DOHH2 (cell line): ENCODE data around the gene LIM2.

Experiments
- H3F3A ChIP-seq: fragments of 200-600 bp; sonication (generic), shearing (Covaris generic); 2 replicates; pipeline ENCODE4 v1.6.0; 2016; ENCODE audit warnings: antibody characterized with exemption, mild to moderate bottlenecking; ENCODE audit not compliant: control insufficient read depth, insufficient read depth
- H3K27ac ChIP-seq: fragments of 200-600 bp; sonication (generic); 2 replicates; pipeline ENCODE4 v1.5.1; 2014; ENCODE audit warnings: low read depth, mild to moderate bottlenecking, low read length, moderate library complexity
- H3K27me3 ChIP-seq: fragments of 200-600 bp; sonication (generic); 2 replicates; pipeline ENCODE4 v1.6.1; 2014; ENCODE audit warnings: mild to moderate bottlenecking, low read length, mixed read lengths; ENCODE audit not compliant: control insufficient read depth
- H3K36me3 ChIP-seq: fragments of 200-600 bp; sonication (generic); 2 replicates; pipeline ENCODE4 v1.6.1; 2014; ENCODE audit warnings: mild to moderate bottlenecking, low read length, moderate library complexity, mixed read lengths; ENCODE audit not compliant: control insufficient read depth
- H3K4me1 ChIP-seq: fragments of 200-600 bp; sonication (generic); 2 replicates; pipeline ENCODE4 v1.6.1; 2014; ENCODE audit warnings: mild to moderate bottlenecking, low read length, mixed read lengths; ENCODE audit not compliant: control insufficient read depth
- H3K4me2 ChIP-seq: fragments of 200-600 bp; sonication (generic); 2 replicates; pipeline ENCODE4 v1.6.0; 2014; ENCODE audit warnings: mild to moderate bottlenecking, low read length, moderate library complexity
- H3K4me3 ChIP-seq: fragments of 200-600 bp; sonication (generic); 2 replicates; pipeline ENCODE4 v1.5.1; 2014; ENCODE audit warnings: mild to moderate bottlenecking, low read length, mixed read lengths
- H3K79me2 ChIP-seq: fragments of 200-600 bp; sonication (generic); 2 replicates; pipeline ENCODE4 v1.6.1; 2014; ENCODE audit warnings: mild to moderate bottlenecking, low read length, mixed read lengths; ENCODE audit not compliant: control insufficient read depth
- H3K9me2 ChIP-seq: fragments of 200-600 bp; sonication (generic); replicated peaks from 2 replicates; pipeline ENCODE4 v1.6.1; 2014; ENCODE audit warnings: mild to moderate bottlenecking, low read length, mixed read lengths; ENCODE audit not compliant: control insufficient read depth
- H3K9me3 ChIP-seq: fragments of 200-600 bp; sonication (generic); 2 replicates; pipeline ENCODE4 v1.6.1; 2014; ENCODE audit warnings: antibody characterized with exemption, low read length, mixed read lengths; ENCODE audit not compliant: control insufficient read depth, insufficient read depth
- H4K20me1 ChIP-seq: fragments of 200-600 bp; sonication (generic); 2 replicates; pipeline ENCODE4 v1.6.0; 2014; ENCODE audit warnings: low read depth, mild to moderate bottlenecking, antibody characterized with exemption, low read length, moderate library complexity; ENCODE audit not compliant: control insufficient read depth, insufficient read depth
- CTCF ChIP-seq: fragments of 200-600 bp; sonication (generic); IDR thresholded peaks from one replicate; pipeline ENCODE4 v1.5.1; 2014; ENCODE audit warnings: antibody characterized with exemption, mild to moderate bottlenecking, low read depth, low read length; ENCODE audit not compliant: poor library complexity, severe bottlenecking
- EZH2phosphoT487 ChIP-seq: fragments of 200-600 bp; sonication (generic); IDR thresholded peaks from 2 replicates; pipeline ENCODE4 v1.6.1; 2017; ENCODE audit warnings: borderline replicate concordance, mild to moderate bottlenecking, antibody characterized with exemption, low read length, moderate library complexity, mixed read lengths

LIM2 gene

DNA sequence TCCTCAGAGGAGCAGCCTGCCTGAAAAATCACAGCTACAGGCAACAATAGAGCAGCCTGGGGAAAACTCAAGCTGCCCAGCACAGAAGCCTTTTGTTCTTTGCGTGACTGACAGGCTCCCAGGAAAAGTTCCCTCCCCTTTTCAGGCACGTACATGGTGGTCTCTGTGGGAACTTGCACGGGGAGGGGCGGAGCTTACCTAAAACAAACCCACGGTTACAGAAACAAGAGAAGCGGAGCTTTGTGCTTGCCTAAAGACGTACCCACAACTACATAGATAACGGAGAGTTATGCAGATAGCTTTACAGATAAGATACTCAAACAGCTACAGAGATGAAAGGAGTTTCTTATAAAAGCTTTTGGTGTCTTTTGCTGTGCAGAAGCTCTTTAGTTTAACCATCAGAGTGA, 33.0 kb downstream of the LIM2 start:
- Histone ChIP-seq H3K27ac (no peak overlapping the region), H3K4me2 (no peak overlapping the region), H3K27me3 (no peaks in the 10 kb centered on the region), H3K9me2 (no peaks in the 10 kb centered on the region), H3K9me3 (no peaks in the 10 kb centered on the region), H3F3A (no peaks in the 10 kb centered on the region), H3K79me2 (no peaks in the 10 kb centered on the region), H3K4me3 (no peak overlapping the region), H3K4me1 (no peaks in the 10 kb centered on the region), H4K20me1 (no peaks in the 10 kb centered on the region), H3K36me3 (peaks cover 5% of the 10 kb centered on the region; the same call in 1 of the 2 replicates)
- TF ChIP-seq CTCF (no peak), EZH2phosphoT487 (no peak)

GRCh38 chr19:51354103-51354741, 33.6 kb downstream of the LIM2 start:
- Histone ChIP-seq H3K4me3 (no peak overlapping the region), H3K27me3 (no peaks in the 10 kb centered on the region)

DNA sequence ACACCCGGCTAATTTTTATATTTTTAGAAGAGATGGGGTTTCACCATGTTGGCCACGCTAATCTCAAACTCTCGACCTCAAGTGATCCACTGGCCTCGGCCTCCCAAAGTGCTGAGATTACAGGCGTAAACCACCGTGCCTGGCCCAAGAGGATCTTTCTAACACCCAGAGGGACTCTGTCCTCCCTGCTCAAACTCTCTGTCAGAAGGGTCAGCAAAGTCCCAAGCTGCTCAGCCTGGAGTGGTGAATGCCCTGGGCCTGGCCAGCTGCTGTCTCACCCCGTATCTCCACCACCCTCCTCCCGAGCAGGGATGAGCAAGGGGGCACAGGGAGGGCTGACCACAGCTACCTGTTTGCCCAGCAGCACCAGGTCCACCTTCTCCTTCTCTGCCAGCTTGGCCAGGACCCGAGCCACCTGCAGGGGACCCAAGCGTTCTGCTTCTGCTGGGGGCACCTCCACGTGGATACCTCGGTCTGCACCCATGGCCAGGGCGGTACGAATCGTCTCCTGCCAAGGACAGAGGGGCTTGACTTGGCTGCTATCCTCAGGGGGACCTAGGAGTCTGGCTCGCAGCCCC, 34.9 kb downstream of the LIM2 start:
- Histone ChIP-seq H3K27me3 (no peaks in the 10 kb centered on the region), H3K79me2 (no peaks in the 10 kb centered on the region), H3K4me2 (no peak overlapping the region), H3K36me3 (peaks cover 5% of the 10 kb centered on the region; the same call in 1 of the 2 replicates), H3K9me2 (no peaks in the 10 kb centered on the region), H3K27ac (no peak overlapping the region), H4K20me1 (no peaks in the 10 kb centered on the region), H3K4me1 (no peaks in the 10 kb centered on the region), H3K9me3 (no peaks in the 10 kb centered on the region), H3F3A (peaks cover 5% of the 10 kb centered on the region; the same call in 1 of the 2 replicates), H3K4me3 (no peak overlapping the region)
- TF ChIP-seq CTCF (no peak), EZH2phosphoT487 (no peak)

More at GRCh38 chr19:51354103-51354741, 33.6 kb downstream of the LIM2 start:
- Histone ChIP-seq H3F3A (no peaks in the 10 kb centered on the region), H3K4me1 (no peaks in the 10 kb centered on the region), H3K27ac (no peak overlapping the region), H3K36me3 (peaks cover 5% of the 10 kb centered on the region; the same call in 1 of the 2 replicates), H3K9me2 (no peaks in the 10 kb centered on the region), H4K20me1 (no peaks in the 10 kb centered on the region), H3K4me2 (no peak overlapping the region), H3K79me2 (no peaks in the 10 kb centered on the region), H3K9me3 (no peaks in the 10 kb centered on the region)
- TF ChIP-seq CTCF (no peak), EZH2phosphoT487 (no peak)
